HUDEP-2 (cell line): ENCODE measurements around the gene TUB.

Source experiments
- DNase-seq, 76 experiments: peaks; one replicate each; lab custom pipeline; 2025; ENCODE audit not compliant: unreplicated experiment in 76 of 76; lab: John Stamatoyannopoulos, UW

Gene TUB

GRCh38 chr11:8087756-8088155, 6.7 kb downstream of the TUB start:
- no peak for DNase-seq

GRCh38 chr11:8089791-8090510, 8.9 kb downstream of the TUB start:
- no peak for DNase-seq

GRCh38 chr11:8090756-8091155, 9.7 kb downstream of the TUB start:
- DNase-seq: peak in 6 of 76 experiments; percentile 2 to 12 (median 6)

DNA sequence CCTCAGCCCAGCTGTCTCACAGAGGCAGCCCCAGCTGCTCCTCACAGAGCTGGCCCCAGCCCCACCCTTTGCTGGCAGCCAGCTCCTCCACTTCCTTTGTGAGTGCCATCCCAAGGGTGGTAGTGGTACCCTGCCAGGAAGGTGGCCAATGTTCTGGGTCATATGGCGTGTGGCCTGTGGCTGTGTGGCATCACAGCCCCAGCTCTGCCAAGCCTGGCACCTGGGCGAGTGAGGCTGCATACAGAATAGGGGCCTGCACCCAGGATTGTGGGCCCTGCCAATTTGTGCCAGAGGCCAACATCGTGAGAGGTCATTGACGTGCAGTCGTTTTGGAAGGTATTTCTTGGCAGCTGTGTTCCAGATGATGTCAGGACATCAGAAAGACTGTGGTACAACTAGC, 10.7 kb downstream of the TUB start:
- no peak for DNase-seq

GRCh38 chr11:8092587-8093424, 11.8 kb downstream of the TUB start:
- DNase-seq: peak in 52 of 76 experiments; percentile 2 to 68 (median 38)

- DNase-seq: no peak
Observed at GRCh38 chr11:8093931-8094575, 13.0 kb downstream of the TUB start.

DNA sequence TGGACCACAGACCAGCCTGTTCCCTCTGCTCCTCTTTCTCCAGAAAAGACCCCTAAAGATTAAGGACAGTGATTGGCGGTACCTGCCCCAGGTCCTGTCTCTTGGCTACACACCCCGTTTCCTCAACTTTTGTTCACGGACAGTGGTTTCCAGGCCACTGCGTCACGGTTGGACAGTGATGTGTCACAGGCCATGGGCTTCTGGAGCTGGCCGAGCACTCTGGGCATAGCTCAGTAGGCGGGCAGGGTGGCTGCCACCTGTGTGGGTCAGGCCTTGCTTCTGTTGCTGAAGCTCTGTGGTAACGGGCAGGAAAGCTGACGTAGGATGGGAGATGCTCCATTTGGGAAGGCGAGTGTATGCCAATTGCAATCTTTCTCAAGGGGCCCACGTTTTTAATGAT, 13.6 kb downstream of the TUB start:
- no peak for DNase-seq

DNA sequence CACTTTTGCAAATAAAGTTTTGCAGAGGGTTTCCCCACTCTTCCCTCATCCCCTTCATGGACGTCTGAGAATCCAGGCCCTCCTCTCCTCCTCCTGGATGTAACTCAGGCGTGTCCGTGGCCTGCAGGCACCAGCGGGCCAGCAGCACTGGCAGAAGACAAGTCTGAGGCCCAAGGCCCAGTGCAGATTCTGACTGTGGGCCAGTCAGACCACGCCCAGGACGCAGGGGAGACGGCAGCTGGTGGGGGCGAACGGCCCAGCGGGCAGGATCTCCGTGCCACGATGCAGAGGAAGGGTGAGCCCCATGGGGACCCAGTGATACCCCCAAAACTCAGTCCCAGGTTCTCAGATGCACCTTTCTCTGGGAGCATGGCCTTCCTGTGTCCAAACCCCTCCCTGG, 14.4 kb downstream of the TUB start:
- DNase-seq: no peak

- no peak for DNase-seq
Observed at GRCh38 chr11:8095806-8096522, 15.0 kb downstream of the TUB start.

- DNase-seq: no peak
Observed at GRCh38 chr11:8096575-8096974, 15.6 kb downstream of the TUB start.

- no peak for DNase-seq
Observed at GRCh38 chr11:8097062-8097461, 16.1 kb downstream of the TUB start.

DNA sequence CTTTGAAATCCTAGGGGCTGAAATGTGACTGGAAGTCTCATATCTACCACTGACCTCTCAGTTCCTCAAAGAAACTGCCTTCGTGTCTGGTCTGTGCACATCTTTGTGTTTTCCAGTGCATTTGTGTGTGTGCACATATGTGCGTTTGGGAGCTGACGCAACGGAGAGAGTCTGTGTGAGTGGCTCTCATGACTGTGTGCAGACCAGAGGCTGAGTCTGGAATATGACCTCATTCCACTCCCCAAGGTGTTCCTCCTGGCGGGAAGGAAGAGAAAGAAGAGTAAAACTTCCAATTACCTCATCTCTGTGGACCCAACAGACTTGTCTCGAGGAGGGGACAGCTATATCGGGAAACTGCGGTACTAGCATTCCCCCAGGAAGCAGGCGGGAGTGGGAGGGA, 16.5 kb downstream of the TUB start:
- no peak for DNase-seq

GRCh38 chr11:8097926-8098325, 16.9 kb downstream of the TUB start:
- no peak for DNase-seq

- no peak for DNase-seq
Observed at GRCh38 chr11:8098361-8098760, 17.4 kb downstream of the TUB start.

- no peak for DNase-seq
Observed at GRCh38 chr11:8098879-8099278, 17.9 kb downstream of the TUB start.

DNA sequence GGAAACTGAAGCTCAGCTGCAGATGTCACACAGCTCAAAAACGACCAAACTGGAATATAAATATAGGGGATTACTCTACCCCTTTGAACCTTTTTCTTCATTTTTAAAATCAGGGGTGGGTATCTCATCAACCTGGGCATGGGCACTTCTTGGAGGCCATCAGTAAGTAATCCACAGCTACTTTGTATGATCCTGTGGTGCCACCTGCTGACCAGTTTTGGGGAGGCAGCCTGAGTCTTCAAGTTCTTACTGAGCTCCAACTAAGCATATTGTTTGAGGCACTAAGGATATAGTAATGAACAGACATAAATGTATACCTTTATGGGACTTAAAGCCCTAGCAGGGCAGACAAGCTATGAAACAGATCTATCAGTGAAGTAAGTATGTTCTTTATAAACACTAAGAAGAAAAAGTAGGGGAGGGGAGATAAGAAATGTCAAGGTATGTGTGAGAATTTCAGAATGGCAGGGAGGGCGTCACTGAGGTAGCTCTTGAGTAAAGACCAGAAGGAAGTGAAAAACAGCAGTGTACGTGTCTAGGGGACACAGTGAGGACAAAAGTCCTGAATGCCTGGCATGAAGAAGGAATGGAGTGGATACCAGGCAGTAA, 18.4 kb downstream of the TUB start:
- peak in 51 of 76 experiments; percentile 1 to 63 (median 30) for DNase-seq

GRCh38 chr11:8100158-8100557, 19.1 kb downstream of the TUB start:
- no peak for DNase-seq

GRCh38 chr11:8100605-8101004, 19.6 kb downstream of the TUB start:
- DNase-seq: no peak

- DNase-seq: no peak
Observed at GRCh38 chr11:8101421-8101820, 20.4 kb downstream of the TUB start.

DNA sequence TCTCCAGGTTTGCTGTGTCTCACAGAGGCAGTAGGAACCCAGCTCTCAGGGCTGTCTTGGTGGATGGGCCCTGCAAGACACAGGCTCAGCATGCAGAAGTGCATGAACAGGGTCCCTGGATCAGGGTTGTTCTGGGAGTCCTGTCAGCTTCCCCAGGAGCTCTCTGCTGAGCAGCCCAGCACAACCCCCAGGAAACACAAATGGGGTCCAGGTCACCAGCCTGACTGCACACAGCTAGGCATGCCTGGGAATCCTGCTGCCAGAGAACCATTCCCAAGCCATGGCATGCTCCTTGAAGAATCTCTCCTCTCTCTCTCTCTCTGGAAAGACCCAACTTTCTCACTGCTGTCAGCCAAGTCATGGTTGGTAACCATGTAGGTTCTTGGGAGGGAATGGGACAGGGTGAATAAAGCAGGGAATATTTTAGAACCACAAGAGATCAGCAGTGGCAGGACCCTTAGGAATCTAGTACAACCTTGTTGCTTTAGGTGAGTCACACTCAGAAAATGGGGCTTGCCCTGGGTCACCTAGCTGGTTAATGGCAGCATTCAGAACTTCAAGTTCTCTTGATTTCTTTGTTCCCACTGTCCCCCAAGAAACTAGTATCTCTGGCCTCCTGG, 21.4 kb downstream of the TUB start:
- no peak for DNase-seq
